ENCODE measurements around the gene SOX18.

GRCh38 chr20:64048402-64049044 lies 916 bp downstream of the SOX18 start:
- no peak for TF ChIP-seq SP1 (IDR thresholded peaks at IDR 0.05)
- no peak for TF ChIP-seq SP1 (CRISPR knock-in tag; IDR thresholded peaks at IDR 0.05)
- no peak for TF ChIP-seq RBAK (CRISPR knock-in tag; IDR thresholded peaks at IDR 0.05)
- TF ChIP-seq ZNF282 (IDR thresholded peaks at IDR 0.05; ENCODE audit: partially characterized antibody) = no peak
- no peak for TF ChIP-seq NBN (conservative IDR thresholded peaks at IDR 0.05)
- TF ChIP-seq HMGXB4 (CRISPR knock-in tag; IDR thresholded peaks at IDR 0.05; ENCODE audit: borderline replicate concordance in 1 of 2, low read depth in 1 of 2) = no peak
- no peak for TF ChIP-seq SIX4 (CRISPR knock-in tag; IDR thresholded peaks at IDR 0.05)

Data from HepG2 (cell line).